Activated CD8-positive, alpha-beta T cell treated with anti-CD3 and anti-CD28 coated beads for 36 hours (primary cell): ENCODE results near the gene LMTK3. TPM values are rescaled to one million over a fixed set of nuclear protein-coding genes. Genes with fewer than 3 reads are reported as not detected.

Experiments used
- ATAC-seq: fragments of 200-7000 bp; cut with Tn5 transposase; one replicate; pipeline ENCODE4 v1.10.0; 2021; ENCODE audit warnings: mild to moderate bottlenecking, moderate library complexity
- CTCF ChIA-PET: fragments of 350-600 bp; sonication (Branson Sonifier 250); formaldehyde crosslinking; loops from one replicate; lab custom pipeline; 2021; ENCODE audit warnings: antibody characterized with exemption; lab: Charles Lee
- POLR2A ChIA-PET: fragments of 350-600 bp; sonication (Branson Sonifier 250); formaldehyde crosslinking; loops from one replicate; lab custom pipeline; 2021; ENCODE audit warnings: antibody characterized with exemption; lab: Charles Lee
- DNase-seq: peaks from one replicate; pipeline ENCODE4 v3.0.0-alpha.2; 2020
- H3K27ac Mint-ChIP-seq: one replicate; pipeline ENCODE4 v1.8.0; 2021; ENCODE audit warnings: mild to moderate bottlenecking, mixed read lengths
- H3K27me3 Mint-ChIP-seq: one replicate; pipeline ENCODE4 v1.8.0; 2021; ENCODE audit warnings: mixed read lengths
- H3K36me3 Mint-ChIP-seq: one replicate; pipeline ENCODE4 v1.8.0; 2021; ENCODE audit warnings: low read depth, mixed read lengths
- H3K4me1 Mint-ChIP-seq: one replicate; pipeline ENCODE4 v1.8.0; 2021; ENCODE audit warnings: low read depth, mixed read lengths
- H3K4me3 Mint-ChIP-seq: one replicate; pipeline ENCODE4 v1.8.0; 2021; ENCODE audit warnings: mild to moderate bottlenecking, moderate library complexity, mixed read lengths
- H3K9me3 Mint-ChIP-seq: one replicate; pipeline ENCODE4 v1.8.0; 2021; ENCODE audit warnings: mixed read lengths
- intact Hi-C: fragments of 100-400 bp; cut with micrococcal nuclease; formaldehyde crosslinking; loops from one replicate; pipeline ENCODE4 v1.10.0; 2022
- total RNA-seq, 2 experiments: library from RNA; stranded (reverse); gene quantifications; one replicate each; pipeline ENCODE4 v1.2.3, GENCODE V29; 2021
- TF ChIP-seq, protein P1 (sequence below): fragments of 200-600 bp; IDR thresholded peaks from one replicate; pipeline ENCODE4 v1.8.0; 2022; ENCODE audit warnings: antibody characterized with exemption, mild to moderate bottlenecking

The LMTK3 gene
- total RNA-seq, 2 experiments from 2014 or later = 3.4 to 4.0 TPM

DNA sequence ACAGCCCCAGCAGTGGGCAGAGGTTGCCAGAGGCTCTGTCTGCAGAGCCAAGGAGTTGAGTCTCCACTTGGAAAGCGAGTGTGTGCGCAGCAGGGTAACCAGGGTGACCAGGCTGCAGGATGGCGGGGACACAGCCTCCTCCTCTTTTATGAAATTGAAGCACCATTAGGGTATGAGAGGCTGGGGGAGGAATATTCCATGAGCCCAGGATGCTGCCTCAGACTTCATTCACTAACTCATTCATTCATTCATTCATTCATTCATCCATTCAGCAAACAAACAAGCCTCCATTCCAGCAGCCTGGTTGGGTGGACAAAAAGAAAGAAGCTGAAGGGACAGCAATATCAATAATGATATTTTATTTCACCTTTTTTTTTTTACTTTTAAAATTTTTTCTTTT lies 6.6 kb upstream of the LMTK3 start:
- Mint-ChIP-seq H3K4me3 (no peak overlapping the region), H3K4me1 (peaks cover 9% of the 10 kb centered on the region), H3K9me3 (no peaks in the 10 kb centered on the region), H3K27me3 (no peaks in the 10 kb centered on the region), H3K36me3 (no peaks in the 10 kb centered on the region), H3K27ac (no peak overlapping the region)
- intact Hi-C loops = no loop called here
- no peak for ATAC-seq
- no peak for DNase-seq
- TF ChIP-seq, protein P1, sequence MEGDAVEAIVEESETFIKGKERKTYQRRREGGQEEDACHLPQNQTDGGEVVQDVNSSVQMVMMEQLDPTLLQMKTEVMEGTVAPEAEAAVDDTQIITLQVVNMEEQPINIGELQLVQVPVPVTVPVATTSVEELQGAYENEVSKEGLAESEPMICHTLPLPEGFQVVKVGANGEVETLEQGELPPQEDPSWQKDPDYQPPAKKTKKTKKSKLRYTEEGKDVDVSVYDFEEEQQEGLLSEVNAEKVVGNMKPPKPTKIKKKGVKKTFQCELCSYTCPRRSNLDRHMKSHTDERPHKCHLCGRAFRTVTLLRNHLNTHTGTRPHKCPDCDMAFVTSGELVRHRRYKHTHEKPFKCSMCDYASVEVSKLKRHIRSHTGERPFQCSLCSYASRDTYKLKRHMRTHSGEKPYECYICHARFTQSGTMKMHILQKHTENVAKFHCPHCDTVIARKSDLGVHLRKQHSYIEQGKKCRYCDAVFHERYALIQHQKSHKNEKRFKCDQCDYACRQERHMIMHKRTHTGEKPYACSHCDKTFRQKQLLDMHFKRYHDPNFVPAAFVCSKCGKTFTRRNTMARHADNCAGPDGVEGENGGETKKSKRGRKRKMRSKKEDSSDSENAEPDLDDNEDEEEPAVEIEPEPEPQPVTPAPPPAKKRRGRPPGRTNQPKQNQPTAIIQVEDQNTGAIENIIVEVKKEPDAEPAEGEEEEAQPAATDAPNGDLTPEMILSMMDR = no peak
- ChIA-PET CTCF (interaction anchor here (0.8 to 1.4 kb wide), 4 partner anchors 11 to 71 kb away, joined by 3 to 5 read pairs (median 4); no protein-coding TSS in a partner anchor), POLR2A (interaction anchor here (0.6 to 0.7 kb wide), 2 partner anchors 34 to 176 kb away, joined by 3 to 4 read pairs; no protein-coding TSS in a partner anchor)

- peaks cover 9% of the 10 kb centered on the region for H3K4me1 Mint-ChIP-seq
- ChIA-PET POLR2A (no interaction called here), CTCF (interaction anchor here (0.9 to 1.8 kb wide), 3 partner anchors 66 to 126 kb away, joined by 3 to 5 read pairs (median 3); partner anchors contain the start of gene KDELR1)
- H3K27me3 Mint-ChIP-seq = no peaks in the 10 kb centered on the region
- no peaks in the 10 kb centered on the region for H3K9me3 Mint-ChIP-seq
- TF ChIP-seq, protein P1 = no peak
- no peak overlapping the region for H3K4me3 Mint-ChIP-seq
- ATAC-seq (no peak), DNase-seq (no peak)
- intact Hi-C loops = no loop called here
- H3K36me3 Mint-ChIP-seq = no peaks in the 10 kb centered on the region
- H3K27ac Mint-ChIP-seq = no peak overlapping the region
Observed at GRCh38 chr19:48516536-48516935, 4.9 kb upstream of the LMTK3 start.

GRCh38 chr19:48514123-48514458 lies 2.5 kb upstream of the LMTK3 start:
- Mint-ChIP-seq H3K4me3 (no peak overlapping the region), H3K4me1 (peaks cover 19% of the 10 kb centered on the region), H3K9me3 (no peaks in the 10 kb centered on the region), H3K27me3 (no peaks in the 10 kb centered on the region), H3K27ac (peak overlapping the region; percentile 82), H3K36me3 (no peaks in the 10 kb centered on the region)
- DNase-seq (no peak), ATAC-seq (no peak)
- POLR2A ChIA-PET = interaction anchor here (1.1 to 1.9 kb wide), 2 partner anchors 102 to 132 kb away, joined by 4 to 11 read pairs; partner anchors contain the start of gene CA11
- intact Hi-C loops = no loop called here
- TF ChIP-seq, protein P1 = no peak
- CTCF ChIA-PET = interaction anchor here (0.9 to 1.6 kb wide), 4 partner anchors 25 to 123 kb away, joined by 3 to 7 read pairs (median 3); partner anchors contain the start of gene KDELR1

DNA sequence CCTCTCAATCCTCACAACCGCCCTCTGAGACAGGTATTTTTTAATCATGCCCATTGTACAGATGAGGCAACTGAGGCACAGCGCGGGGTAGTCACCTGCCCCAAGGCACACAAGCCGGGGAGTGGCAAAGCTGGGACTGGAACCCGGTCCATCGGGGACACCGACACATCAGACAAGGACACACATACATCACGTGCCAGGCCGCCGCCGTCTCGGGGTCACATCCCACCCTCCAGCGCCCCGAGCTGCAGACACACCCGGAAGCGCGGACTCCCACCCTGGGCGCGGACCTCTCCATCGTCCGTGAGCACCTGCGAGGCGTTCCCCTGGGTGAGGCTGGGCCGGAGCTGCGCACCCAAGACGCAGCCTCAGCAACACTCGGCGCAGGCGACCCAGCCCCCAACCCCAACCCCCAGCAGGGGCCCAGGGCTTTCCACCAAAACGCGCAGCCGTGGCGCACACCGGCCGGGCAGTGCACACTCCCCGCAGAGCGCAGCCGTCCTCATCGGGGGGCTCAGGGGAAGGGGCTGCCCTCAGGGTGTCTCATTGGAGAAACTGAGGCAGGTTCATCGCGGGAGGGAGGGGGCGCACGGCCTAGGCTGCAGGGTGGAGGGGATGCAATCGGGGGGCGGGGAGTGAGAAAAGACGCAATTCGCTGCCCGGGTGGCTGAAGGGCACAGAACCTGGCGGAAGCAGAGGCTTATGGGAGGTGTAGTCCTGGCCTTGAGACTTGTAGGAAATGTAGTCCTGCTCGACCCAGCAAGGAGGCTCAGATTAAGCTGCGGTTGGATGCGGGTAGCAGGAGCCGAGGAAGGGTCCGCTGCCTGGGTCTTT lies 1.9 kb upstream of the LMTK3 start:
- Mint-ChIP-seq H3K36me3 (no peaks in the 10 kb centered on the region), H3K27ac (peak overlapping the region; percentile 82), H3K9me3 (no peaks in the 10 kb centered on the region), H3K4me1 (peaks cover 19% of the 10 kb centered on the region), H3K4me3 (no peak overlapping the region), H3K27me3 (no peaks in the 10 kb centered on the region)
- TF ChIP-seq, protein P1 = no peak
- ChIA-PET CTCF (interaction anchor here (0.9 to 1.6 kb wide), 4 partner anchors 24 to 122 kb away, joined by 3 to 7 read pairs (median 3); partner anchors contain the start of gene KDELR1), POLR2A (interaction anchor here (0.7 to 1.9 kb wide), 3 partner anchors 103 to 151 kb away, joined by 3 to 11 read pairs (median 4); partner anchors contain the start of gene CA11)
- ATAC-seq (peak; percentile 71), DNase-seq (peak; percentile 88)
- intact Hi-C loops = no loop called here
